Upper lobe of left lung (tissue), 6 donors: ENCODE data around the gene TNFAIP8L1. TPM values are rescaled to one million over a fixed set of nuclear protein-coding genes. Genes with fewer than 3 reads are reported as not detected.
A peak's percentile ranks its signal among the peaks of the same experiment; 100 is the strongest.

Source experiments
- ATAC-seq, 2 donors: fragments of 200-7000 bp; cut with Tn5 transposase; one replicate each; pipeline ENCODE4 v1.9.1; 2022; ENCODE audit warnings: mild to moderate bottlenecking in 2 of 2, moderate library complexity in 2 of 2; ENCODE audit not compliant: low FRiP score in 2 of 2
- DNase-seq, 2 donors: peaks; one replicate each; pipeline ENCODE4 v3.0.0-alpha.2; 2019 to 2020
- H3K27ac ChIP-seq, 4 donors: fragments of 200-600 bp; sonication (generic); one replicate each; pipeline ENCODE4 v1.5.1; 2016 to 2019
- H3K27me3 ChIP-seq, 4 donors: fragments of 200-600 bp; sonication (generic); one replicate each; pipeline ENCODE4 v1.5.1; 2017 to 2019
- H3K36me3 ChIP-seq, 4 donors: fragments of 200-600 bp; sonication (generic); one replicate each; pipeline ENCODE4 v1.5.1; 2016 to 2019
- H3K4me1 ChIP-seq, 4 donors: fragments of 200-600 bp; sonication (generic); one replicate each; pipeline ENCODE4 v1.5.1; 2018 to 2019
- H3K4me3 ChIP-seq, 4 donors: fragments of 200-600 bp; sonication (generic); one replicate each; pipeline ENCODE4 v1.5.1; 2017 to 2019; ENCODE audit warnings: mild to moderate bottlenecking in 2 of 4, moderate library complexity in 1 of 4
- H3K9me3 ChIP-seq, 4 donors: fragments of 200-600 bp; sonication (generic); one replicate each; pipeline ENCODE4 v1.5.1; 2018 to 2019
- CTCF ChIP-seq, 6 experiments: fragments of 450-650 bp in 4 of 6; fragments of 200-600 bp in 2 of 6; sonication (generic) in 2 of 6; IDR thresholded peaks; one replicate each; pipeline ENCODE4 v1.5.1; 2016 to 2019; ENCODE audit warnings: antibody characterized with exemption in 6 of 6
- EP300 ChIP-seq, 4 donors: sonication (generic); formaldehyde crosslinking; IDR thresholded peaks; one replicate each; pipeline ENCODE4 v1.5.1; 2017; ENCODE audit warnings: antibody characterized with exemption in 4 of 4, control low read depth in 2 of 4
- POLR2A ChIP-seq, 4 donors: fragments of 450-650 bp; IDR thresholded peaks; one replicate each; pipeline ENCODE4 v1.5.1; 2016 to 2017; ENCODE audit warnings: antibody characterized with exemption in 4 of 4, mild to moderate bottlenecking in 2 of 4
- POLR2AphosphoS5 ChIP-seq, 2 donors: sonication (generic); formaldehyde crosslinking; IDR thresholded peaks; one replicate each; pipeline ENCODE4 v1.5.1; 2017; ENCODE audit warnings: antibody characterized with exemption in 2 of 2
- WGBS, 2 donors: methylation state at CpG; one replicate each; pipeline ENCODE4 v1.1.5; 2017 to 2018; 5-methylcytosine and 5-hydroxymethylcytosine counted together
- total RNA-seq, 6 donors: library from RNA; depleted of rRNA in 4 of 6; stranded (reverse); fragments of >200 nt in 4 of 6; gene quantifications; one replicate each; pipeline versions ENCODE4 v1.1.0 to v1.2.1, GENCODE V29; 2016 to 2021
- donor health status: DM: no; HTN: no; CAD: no; lungs with moderate emphysema.
- donor health status: DM: no; HTN: yes; CAD: no; lungs with severe emphysema.

TNFAIP8L1 gene
- total RNA-seq, 6 donors from 2014 or later, result 4.4 to 17.5 (median 11.4) TPM

- WGBS, 2 donors, result 13% methylated on average over 21 of the region's 27 CpGs; no CpG with 5 or more reads in 1 of the 2 donors
- H3K27me3 ChIP-seq, result peaks cover 0 to 20% (median 10%) of the 10 kb centered on the region in 4 donors
Observed at GRCh38 chr19:4597278-4597974, 41.9 kb upstream of the TNFAIP8L1 start.

GRCh38 chr19:4597975-4598671, 41.2 kb upstream of the TNFAIP8L1 start:
- no peak for TF ChIP-seq EP300 (IDR thresholded peaks at IDR 0.05)
- H3K27me3 ChIP-seq, result peaks cover 0 to 20% (median 10%) of the 10 kb centered on the region in 4 donors
- ATAC-seq (peak in 1 of 2 donors; percentile 55), DNase-seq (peak; percentile 29 to 59)
- H3K9me3 ChIP-seq, result no peaks in the 10 kb centered on the region
- H3K27ac ChIP-seq, result no peak overlapping the region
- H3K4me1 ChIP-seq, result peaks cover 5 to 18% (median 7%) of the 10 kb centered on the region in 4 donors
- H3K36me3 ChIP-seq, result no peaks in the 10 kb centered on the region
- 3 to 5% methylated on average over 20 to 25 of the region's 32 CpGs for WGBS, 2 donors
- H3K4me3 ChIP-seq, result peak overlapping the region in 1 of 4 donors; percentile 16

More at GRCh38 chr19:4597278-4597974, 41.9 kb upstream of the TNFAIP8L1 start:
- Histone ChIP-seq H3K4me1 (peaks cover 5 to 18% (median 7%) of the 10 kb centered on the region in 4 donors), H3K36me3 (no peaks in the 10 kb centered on the region), H3K27ac (no peak overlapping the region), H3K4me3 (no peak overlapping the region), H3K9me3 (no peaks in the 10 kb centered on the region)
- no peak for TF ChIP-seq POLR2A (IDR thresholded peaks at IDR 0.05)
- DNase-seq, result no peak
- ATAC-seq, result no peak

- H3K36me3 ChIP-seq, result no peaks in the 10 kb centered on the region
- DNase-seq (peak in 1 of 2 donors; percentile 42), ATAC-seq (no peak)
- 0 to 8% methylated on average over 3 to 12 of the region's 17 CpGs for WGBS, 2 donors
- H3K27ac ChIP-seq, result no peak overlapping the region
- H3K4me3 ChIP-seq, result no peak overlapping the region
- peaks cover 5 to 18% (median 7%) of the 10 kb centered on the region in 4 donors for H3K4me1 ChIP-seq
- H3K9me3 ChIP-seq, result no peaks in the 10 kb centered on the region
- TF ChIP-seq POLR2A (IDR thresholded peaks at IDR 0.05) (no peak), POLR2AphosphoS5 (IDR thresholded peaks at IDR 0.05) (no peak), CTCF (IDR thresholded peaks at IDR 0.05) (no peak), EP300 (IDR thresholded peaks at IDR 0.05) (no peak)
- peaks cover 0 to 20% (median 10%) of the 10 kb centered on the region in 4 donors for H3K27me3 ChIP-seq
Observed at GRCh38 chr19:4598712-4599111, 40.6 kb upstream of the TNFAIP8L1 start.

- DNase-seq, result no peak
- Histone ChIP-seq H3K4me1 (peaks cover 5 to 18% (median 7%) of the 10 kb centered on the region in 4 donors), H3K36me3 (no peaks in the 10 kb centered on the region), H3K9me3 (no peaks in the 10 kb centered on the region), H3K27ac (no peak overlapping the region), H3K4me3 (no peak overlapping the region), H3K27me3 (peaks cover 0 to 20% (median 10%) of the 10 kb centered on the region in 4 donors)
- TF ChIP-seq CTCF (IDR thresholded peaks at IDR 0.05) (no peak), POLR2AphosphoS5 (IDR thresholded peaks at IDR 0.05) (no peak)
- ATAC-seq, result no peak
- 89 to 94% methylated on average over 9 to 10 of the region's 10 CpGs for WGBS, 2 donors
Observed at GRCh38 chr19:4600082-4600481, 39.2 kb upstream of the TNFAIP8L1 start.

GRCh38 chr19:4600893-4601292, 38.4 kb upstream of the TNFAIP8L1 start:
- no peak for TF ChIP-seq CTCF (IDR thresholded peaks at IDR 0.05)
- TF ChIP-seq POLR2A (IDR thresholded peaks at IDR 0.05), result no peak
- TF ChIP-seq EP300 (IDR thresholded peaks at IDR 0.05), result no peak
- no peak for TF ChIP-seq POLR2AphosphoS5 (IDR thresholded peaks at IDR 0.05)
- peaks cover 0 to 20% (median 10%) of the 10 kb centered on the region in 4 donors for H3K27me3 ChIP-seq
- no peaks in the 10 kb centered on the region for H3K9me3 ChIP-seq
- 74 to 81% methylated on average over 4 to 5 of the region's 5 CpGs for WGBS, 2 donors
- no peak overlapping the region for H3K4me3 ChIP-seq
- peaks cover 5 to 18% (median 7%) of the 10 kb centered on the region in 4 donors for H3K4me1 ChIP-seq
- H3K27ac ChIP-seq, result no peak overlapping the region
- H3K36me3 ChIP-seq, result no peaks in the 10 kb centered on the region
- no peak for DNase-seq
- no peak for ATAC-seq
